Upper lobe of right lung (tissue), 1 donor: ENCODE data around the gene SNCAIP. TPM values are rescaled to one million over a fixed set of nuclear protein-coding genes. Genes with fewer than 3 reads are reported as not detected.

ENCODE experiments used
- ATAC-seq: fragments of 200-7000 bp; cut with Tn5 transposase; one replicate; pipeline ENCODE4 v1.9.1; 2020; ENCODE audit warnings: mild to moderate bottlenecking, moderate library complexity
- DNase-seq: peaks from one replicate; pipeline ENCODE4 v3.0.0-alpha.2; 2020
- H3K27ac ChIP-seq: fragments of 200-600 bp; one replicate; pipeline ENCODE4 v1.8.0; 2022
- H3K27me3 ChIP-seq: fragments of 200-600 bp; one replicate; pipeline ENCODE4 v1.8.0; 2022; ENCODE audit warnings: mild to moderate bottlenecking
- H3K36me3 ChIP-seq: fragments of 200-600 bp; one replicate; pipeline ENCODE4 v1.8.0; 2022
- H3K4me1 ChIP-seq: fragments of 200-600 bp; one replicate; pipeline ENCODE4 v1.8.0; 2022
- H3K4me3 ChIP-seq: fragments of 200-600 bp; one replicate; pipeline ENCODE4 v1.8.0; 2022; ENCODE audit warnings: mild to moderate bottlenecking
- H3K9me3 ChIP-seq: fragments of 200-600 bp; one replicate; pipeline ENCODE4 v1.8.0; 2022
- intact Hi-C: fragments of 100-400 bp; cut with DNase I; formaldehyde crosslinking; loops from one replicate; pipeline ENCODE4 v1.11.0; 2022
- total RNA-seq: library from RNA; stranded (reverse); fragmentation: NEBNext Ultra II Directional; extraction: Animal tissue kit (Norgen Biotek cat#: 25700); gene quantifications from one replicate; pipeline ENCODE4 v1.2.1, GENCODE V29; 2021
- TF ChIP-seq, protein P1 (sequence below): fragments of 200-600 bp; IDR thresholded peaks from one replicate; pipeline ENCODE4 v1.8.0; 2022; ENCODE audit warnings: antibody characterized with exemption
- donor health status: DM: no; HTN: yes; CAD: no; lungs with severe emphysema.

The SNCAIP gene
- total RNA-seq, 1 donor from 2014 or later: 4.0 TPM

DNA sequence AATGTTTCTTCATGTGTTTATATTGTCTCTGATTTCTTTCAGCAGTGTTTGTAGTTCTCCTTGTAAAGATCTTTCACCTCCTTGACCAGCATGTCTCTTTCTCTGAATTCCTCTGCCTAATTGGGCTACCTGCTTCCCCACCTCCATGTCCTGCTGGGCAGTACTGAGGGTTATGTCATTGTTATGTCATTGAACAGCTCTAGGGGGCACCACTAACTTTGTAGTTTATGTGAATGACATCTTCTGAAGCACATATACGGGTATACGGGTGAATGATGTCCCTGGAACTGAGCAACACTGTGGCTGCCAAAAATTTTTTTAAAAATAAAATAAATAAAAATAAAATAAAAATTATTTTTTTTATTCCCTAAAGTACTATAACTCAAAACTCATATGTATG lies 16.9 kb upstream of the SNCAIP start:
- H3K27me3 ChIP-seq: no peaks in the 10 kb centered on the region
- intact Hi-C loops: no loop called here
- H3K27ac ChIP-seq: no peak overlapping the region
- TF ChIP-seq, protein P1, sequence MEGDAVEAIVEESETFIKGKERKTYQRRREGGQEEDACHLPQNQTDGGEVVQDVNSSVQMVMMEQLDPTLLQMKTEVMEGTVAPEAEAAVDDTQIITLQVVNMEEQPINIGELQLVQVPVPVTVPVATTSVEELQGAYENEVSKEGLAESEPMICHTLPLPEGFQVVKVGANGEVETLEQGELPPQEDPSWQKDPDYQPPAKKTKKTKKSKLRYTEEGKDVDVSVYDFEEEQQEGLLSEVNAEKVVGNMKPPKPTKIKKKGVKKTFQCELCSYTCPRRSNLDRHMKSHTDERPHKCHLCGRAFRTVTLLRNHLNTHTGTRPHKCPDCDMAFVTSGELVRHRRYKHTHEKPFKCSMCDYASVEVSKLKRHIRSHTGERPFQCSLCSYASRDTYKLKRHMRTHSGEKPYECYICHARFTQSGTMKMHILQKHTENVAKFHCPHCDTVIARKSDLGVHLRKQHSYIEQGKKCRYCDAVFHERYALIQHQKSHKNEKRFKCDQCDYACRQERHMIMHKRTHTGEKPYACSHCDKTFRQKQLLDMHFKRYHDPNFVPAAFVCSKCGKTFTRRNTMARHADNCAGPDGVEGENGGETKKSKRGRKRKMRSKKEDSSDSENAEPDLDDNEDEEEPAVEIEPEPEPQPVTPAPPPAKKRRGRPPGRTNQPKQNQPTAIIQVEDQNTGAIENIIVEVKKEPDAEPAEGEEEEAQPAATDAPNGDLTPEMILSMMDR: peak; percentile 27
- DNase-seq: no peak
- no peaks in the 10 kb centered on the region for H3K4me1 ChIP-seq
- H3K4me3 ChIP-seq: no peak overlapping the region
- peak; percentile 70 for ATAC-seq
- H3K36me3 ChIP-seq: no peaks in the 10 kb centered on the region
- H3K9me3 ChIP-seq: no peaks in the 10 kb centered on the region

DNA sequence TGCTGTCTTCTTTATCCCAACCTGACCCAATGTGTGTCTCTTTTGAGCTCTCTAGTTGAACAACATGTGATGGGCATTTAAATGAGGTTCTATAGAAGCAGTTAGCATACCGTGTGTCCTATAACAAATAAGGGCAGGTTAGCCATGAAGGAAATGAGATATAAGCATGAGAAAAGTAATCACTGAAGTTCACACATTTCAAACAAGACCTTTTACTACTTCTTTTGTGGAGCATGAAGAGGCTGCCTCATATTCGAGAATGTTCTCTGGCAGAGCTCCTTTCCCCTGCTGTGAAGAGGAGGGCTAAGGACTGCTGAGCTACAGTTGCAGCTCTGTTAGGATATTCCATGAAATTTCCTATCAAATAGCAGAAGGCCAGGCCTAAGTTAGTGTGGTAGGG lies 15.2 kb upstream of the SNCAIP start:
- no peaks in the 10 kb centered on the region for H3K36me3 ChIP-seq
- TF ChIP-seq, protein P1: no peak
- H3K27me3 ChIP-seq: no peaks in the 10 kb centered on the region
- DNase-seq: no peak
- H3K27ac ChIP-seq: no peak overlapping the region
- no peaks in the 10 kb centered on the region for H3K9me3 ChIP-seq
- intact Hi-C loops: no loop called here
- H3K4me3 ChIP-seq: no peak overlapping the region
- no peak for ATAC-seq
- peaks cover 3% of the 10 kb centered on the region for H3K4me1 ChIP-seq

DNA sequence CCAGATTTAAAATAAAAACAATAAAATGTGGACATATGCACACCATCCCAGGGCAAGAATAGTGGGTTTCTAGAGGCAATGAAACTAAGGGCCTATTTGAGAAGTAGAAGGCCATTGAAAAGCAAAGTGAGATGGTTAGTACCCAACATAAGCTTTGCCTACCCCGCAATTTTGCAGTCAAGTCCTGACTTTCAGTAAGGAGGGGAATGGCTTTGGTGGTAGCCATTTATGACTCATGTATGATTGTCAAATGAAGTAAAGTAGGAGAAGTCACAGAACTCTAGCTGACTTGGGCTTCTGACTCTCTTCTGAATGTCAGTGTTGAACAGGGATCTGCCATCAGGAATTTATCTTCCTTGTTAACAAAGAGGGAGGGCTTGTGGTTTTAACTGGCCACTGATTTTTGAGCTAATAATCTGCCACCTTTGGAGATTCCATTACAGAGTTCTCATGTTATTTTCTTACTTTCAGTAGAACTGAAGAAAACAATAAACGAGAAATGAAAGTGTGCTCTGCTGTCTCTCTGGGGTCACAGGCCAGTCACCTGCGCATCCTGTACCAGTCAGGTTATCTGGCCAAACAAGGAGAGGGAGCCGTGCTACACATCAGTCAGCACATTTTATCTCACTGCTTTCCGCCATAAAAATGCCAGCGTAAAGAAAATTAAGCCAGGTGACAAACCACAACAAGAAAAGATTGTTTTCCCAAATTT lies 14.3 kb upstream of the SNCAIP start:
- DNase-seq: no peak
- ATAC-seq: no peak
- intact Hi-C loops: no loop called here
- no peaks in the 10 kb centered on the region for H3K27me3 ChIP-seq
- H3K4me1 ChIP-seq: peaks cover 3% of the 10 kb centered on the region
- H3K9me3 ChIP-seq: no peaks in the 10 kb centered on the region
- TF ChIP-seq, protein P1: no peak
- no peaks in the 10 kb centered on the region for H3K36me3 ChIP-seq
- no peak overlapping the region for H3K27ac ChIP-seq
- no peak overlapping the region for H3K4me3 ChIP-seq

DNA sequence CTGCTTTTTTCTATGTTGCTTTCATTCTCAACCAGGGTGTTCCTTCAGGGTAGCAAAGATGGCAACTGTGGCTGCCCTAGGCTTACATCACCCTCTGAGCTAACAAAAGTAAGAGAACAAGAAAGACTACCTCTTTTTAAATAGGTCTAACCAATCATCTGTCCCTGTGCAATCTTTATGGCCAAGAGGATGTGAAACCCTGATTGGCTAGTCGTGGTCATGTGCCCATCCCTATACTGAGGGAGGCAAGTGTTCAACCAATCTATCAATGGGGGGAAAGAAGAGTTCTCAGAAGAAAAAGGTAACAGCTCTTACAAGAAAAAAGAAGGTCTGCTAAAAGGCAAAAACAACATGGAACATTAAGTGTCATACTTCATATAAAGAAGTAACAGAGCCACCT lies 11.7 kb upstream of the SNCAIP start:
- DNase-seq (no peak), ATAC-seq (no peak)
- Histone ChIP-seq H3K27me3 (no peaks in the 10 kb centered on the region), H3K36me3 (no peaks in the 10 kb centered on the region), H3K4me1 (peaks cover 3% of the 10 kb centered on the region), H3K9me3 (no peaks in the 10 kb centered on the region), H3K27ac (no peak overlapping the region), H3K4me3 (no peak overlapping the region)
- intact Hi-C loops: no loop called here
- TF ChIP-seq, protein P1: no peak

DNA sequence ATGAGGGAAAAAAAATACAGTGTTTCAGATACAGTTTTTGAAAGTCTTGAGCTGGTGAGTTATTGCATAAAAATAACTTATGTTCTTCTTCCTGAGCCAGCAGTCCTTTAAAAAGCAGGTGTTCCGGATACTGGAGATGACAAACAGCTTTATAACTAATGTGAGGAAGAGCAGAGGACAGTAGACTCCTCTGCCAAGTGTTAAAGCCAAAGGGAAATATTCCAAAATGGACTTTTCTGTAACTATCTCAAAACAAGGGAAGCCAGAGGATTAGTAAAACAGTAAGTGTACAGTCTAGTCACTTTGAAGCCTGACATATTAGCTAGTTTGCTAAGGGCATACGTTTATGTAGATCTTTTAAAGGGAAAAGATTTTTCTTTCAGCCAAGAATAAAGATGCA lies 11.0 kb upstream of the SNCAIP start:
- no peak for ATAC-seq
- intact Hi-C loops: no loop called here

More for the DNA sequence above, 11.0 kb upstream of the SNCAIP start:
- Histone ChIP-seq H3K4me1 (peaks cover 3% of the 10 kb centered on the region), H3K4me3 (no peak overlapping the region), H3K9me3 (no peaks in the 10 kb centered on the region), H3K27me3 (no peaks in the 10 kb centered on the region), H3K27ac (no peak overlapping the region), H3K36me3 (no peaks in the 10 kb centered on the region)
- TF ChIP-seq, protein P1: no peak
- no peak for DNase-seq
